ENCODE measurements around the gene DPPA5. TPM values are rescaled to one million over a fixed set of nuclear protein-coding genes. Genes with fewer than 3 reads are reported as not detected.
"Not testable (repeated sequence)": the region's sequence is repeated elsewhere in the genome, so short reads cannot be mapped to it uniquely, and the experiment has no call there.

DPPA5 gene
- total and polyA plus RNA-seq, 7 donors, result not detected

DNA sequence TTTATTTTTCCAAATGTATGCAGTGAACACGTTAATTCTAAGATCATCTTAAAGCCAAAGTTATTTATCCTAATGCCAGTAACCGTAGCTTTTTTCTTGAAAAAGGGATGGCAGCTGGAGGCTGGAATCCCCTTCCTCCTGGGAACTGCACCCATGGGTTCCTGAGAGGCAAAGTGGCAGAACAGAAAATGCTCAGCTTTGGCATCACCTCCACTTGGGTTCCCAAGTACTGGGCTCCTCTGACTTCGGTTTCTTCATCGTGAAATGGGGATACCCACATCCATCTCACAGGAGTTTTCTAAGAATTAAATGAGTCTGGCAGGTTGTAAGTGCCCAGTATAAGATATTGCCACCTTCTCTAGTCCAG lies 34.3 kb upstream of the DPPA5 start:
- Histone ChIP-seq H3K27ac (no peak overlapping the region), H3K27me3 (ENCODE audit: insufficient read depth in 3 of 3, low read length in 2 of 3) (no peaks in the 10 kb centered on the region), H3K9me3 (no peaks in the 10 kb centered on the region), H3K4me1 (peaks cover 3% of the 10 kb centered on the region), H3K36me3 (ENCODE audit: insufficient read depth in 1 of 2, low read depth in 1 of 2) (no peaks in the 10 kb centered on the region), H3K4me3 (peak overlapping the region; percentile 65)
- no peak for DNase-seq
- no peak for ATAC-seq
- 23 to 33% (median 28%) methylated on average over 4 of the region's 4 CpGs for WGBS, 3 donors
- TF ChIP-seq, protein P1, sequence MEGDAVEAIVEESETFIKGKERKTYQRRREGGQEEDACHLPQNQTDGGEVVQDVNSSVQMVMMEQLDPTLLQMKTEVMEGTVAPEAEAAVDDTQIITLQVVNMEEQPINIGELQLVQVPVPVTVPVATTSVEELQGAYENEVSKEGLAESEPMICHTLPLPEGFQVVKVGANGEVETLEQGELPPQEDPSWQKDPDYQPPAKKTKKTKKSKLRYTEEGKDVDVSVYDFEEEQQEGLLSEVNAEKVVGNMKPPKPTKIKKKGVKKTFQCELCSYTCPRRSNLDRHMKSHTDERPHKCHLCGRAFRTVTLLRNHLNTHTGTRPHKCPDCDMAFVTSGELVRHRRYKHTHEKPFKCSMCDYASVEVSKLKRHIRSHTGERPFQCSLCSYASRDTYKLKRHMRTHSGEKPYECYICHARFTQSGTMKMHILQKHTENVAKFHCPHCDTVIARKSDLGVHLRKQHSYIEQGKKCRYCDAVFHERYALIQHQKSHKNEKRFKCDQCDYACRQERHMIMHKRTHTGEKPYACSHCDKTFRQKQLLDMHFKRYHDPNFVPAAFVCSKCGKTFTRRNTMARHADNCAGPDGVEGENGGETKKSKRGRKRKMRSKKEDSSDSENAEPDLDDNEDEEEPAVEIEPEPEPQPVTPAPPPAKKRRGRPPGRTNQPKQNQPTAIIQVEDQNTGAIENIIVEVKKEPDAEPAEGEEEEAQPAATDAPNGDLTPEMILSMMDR (IDR thresholded peaks at IDR 0.05), result no peak
- intact Hi-C loops (cut with DNase I), result no loop called here

DNA sequence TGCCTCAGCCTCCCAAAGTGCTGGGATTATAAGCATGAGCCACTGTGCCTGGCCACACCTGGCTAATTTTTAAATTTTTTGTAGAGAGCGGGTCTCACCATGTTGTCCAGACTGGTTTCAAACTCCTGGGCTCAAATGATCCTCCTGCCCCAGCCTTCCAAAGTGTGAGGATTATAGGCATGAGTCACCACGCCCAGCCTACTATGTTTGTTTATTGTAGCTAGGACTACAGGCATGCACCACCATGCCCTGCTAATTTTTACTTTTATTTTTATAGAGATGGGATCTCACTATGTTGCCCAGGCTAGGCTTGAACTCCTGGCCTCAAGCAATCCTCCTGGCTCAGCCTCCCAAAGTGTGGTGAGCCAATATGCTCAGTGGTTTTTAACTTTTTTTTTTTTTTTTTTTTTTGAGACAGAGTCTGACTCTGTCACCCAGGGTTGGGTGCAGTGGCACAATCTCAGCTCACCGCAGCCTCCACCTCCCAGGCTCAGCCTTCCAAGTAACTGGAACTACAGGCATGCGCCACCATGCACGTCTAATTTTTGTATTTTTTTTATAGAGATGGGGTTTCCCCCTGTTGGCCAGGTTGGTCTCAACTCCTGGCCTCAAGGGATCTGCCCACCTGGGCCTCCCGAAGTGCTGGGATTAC lies 28.5 kb upstream of the DPPA5 start:
- TF ChIP-seq, protein P1 (IDR thresholded peaks at IDR 0.05), result no peak
- intact Hi-C loops (cut with DNase I), result no loop called here
- Histone ChIP-seq H3K4me1 (no peaks in the 10 kb centered on the region), H3K36me3 (ENCODE audit: insufficient read depth in 1 of 2, low read depth in 1 of 2) (no peaks in the 10 kb centered on the region), H3K4me3 (no peak overlapping the region), H3K27ac (no peak overlapping the region), H3K27me3 (ENCODE audit: insufficient read depth in 3 of 3, low read length in 2 of 3) (no peaks in the 10 kb centered on the region), H3K9me3 (no peaks in the 10 kb centered on the region)
- DNase-seq (no peak), ATAC-seq (no peak)
- WGBS, 3 donors, result 82 to 85% (median 84%) methylated on average over 6 of the region's 6 CpGs

DNA sequence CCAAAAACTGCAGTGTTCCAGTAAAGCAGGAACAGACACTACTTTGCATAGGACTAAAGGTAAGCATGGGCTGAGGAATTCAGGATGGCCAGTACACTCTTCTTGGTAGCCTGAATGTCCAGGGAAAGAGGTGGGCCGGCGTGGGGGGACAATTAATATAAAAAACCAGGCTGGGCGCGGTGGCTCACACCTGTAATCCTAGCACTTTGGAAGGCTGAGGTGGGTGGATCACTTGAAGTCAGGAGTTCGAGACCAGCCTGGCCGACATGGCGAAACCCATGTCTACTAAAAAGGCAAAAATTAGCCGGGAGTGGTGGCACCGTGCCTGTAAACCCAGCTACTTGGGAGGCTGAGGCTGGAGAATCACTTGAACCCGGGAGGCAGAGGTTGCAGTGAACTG lies 27.5 kb upstream of the DPPA5 start:
- WGBS, 3 donors, result 88 to 93% (median 91%) methylated on average over 10 of the region's 10 CpGs
- not testable (repeated sequence) for ATAC-seq

DNA sequence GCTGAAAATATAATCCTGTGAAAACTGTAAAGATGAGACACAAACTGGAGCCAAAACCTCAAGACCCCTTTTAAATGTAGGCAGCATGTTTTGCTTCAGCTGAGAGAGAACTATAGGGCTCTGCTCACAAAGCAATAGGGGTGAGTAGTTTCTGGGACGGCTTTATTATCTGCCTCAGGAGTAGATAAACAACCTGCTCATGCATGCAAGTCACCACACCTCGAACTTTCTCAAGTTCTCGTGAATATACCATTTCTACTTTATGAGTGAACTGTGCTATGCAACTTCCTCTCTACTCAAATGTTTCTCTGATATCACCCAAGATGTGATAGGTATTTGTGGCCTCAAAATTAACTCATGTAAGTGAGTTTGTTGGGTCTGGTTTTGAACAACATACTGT lies 23.1 kb upstream of the DPPA5 start:
- 64 to 75% (median 74%) methylated on average over 3 of the region's 3 CpGs for WGBS, 3 donors
- Histone ChIP-seq H3K4me1 (no peaks in the 10 kb centered on the region), H3K36me3 (ENCODE audit: insufficient read depth in 1 of 2, low read depth in 1 of 2) (no peaks in the 10 kb centered on the region), H3K27me3 (ENCODE audit: insufficient read depth in 3 of 3, low read length in 2 of 3) (no peaks in the 10 kb centered on the region), H3K27ac (no peak overlapping the region), H3K4me3 (no peak overlapping the region), H3K9me3 (no peaks in the 10 kb centered on the region)
- no peak for ATAC-seq
- intact Hi-C loops (cut with DNase I), result no loop called here
- TF ChIP-seq, protein P1 (IDR thresholded peaks at IDR 0.05), result no peak
- DNase-seq, result no peak

More for the DNA sequence above, 27.5 kb upstream of the DPPA5 start:
- H3K27ac ChIP-seq; H3K4me3 ChIP-seq; H3K4me1 ChIP-seq; H3K36me3 ChIP-seq (ENCODE audit: insufficient read depth in 1 of 2, low read depth in 1 of 2); H3K9me3 ChIP-seq; H3K27me3 ChIP-seq (ENCODE audit: insufficient read depth in 3 of 3, low read length in 2 of 3); intact Hi-C loops (cut with DNase I); DNase-seq: not testable (repeated sequence)

DNA sequence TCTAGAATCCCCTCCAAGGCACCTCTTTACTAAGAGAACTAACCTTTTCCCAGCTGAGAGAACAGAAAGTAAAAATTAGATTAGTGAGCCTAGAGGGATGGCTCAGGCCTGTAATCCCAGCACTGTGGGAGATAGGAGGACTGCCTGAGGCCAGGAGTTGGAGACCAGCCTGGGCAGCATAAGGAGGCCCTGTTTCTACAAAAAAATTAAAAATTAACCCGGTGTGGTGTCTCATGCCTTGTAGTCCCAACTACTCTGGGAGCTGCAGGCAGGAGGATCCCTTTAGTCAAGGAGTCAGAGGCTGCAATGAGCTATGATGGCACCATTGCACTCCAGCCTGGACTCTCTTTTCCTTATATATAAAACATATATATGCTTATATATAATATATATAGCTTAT lies 21.1 kb upstream of the DPPA5 start:
- intact Hi-C loops (cut with DNase I), result no loop called here
- WGBS, 3 donors, result 63 to 68% (median 67%) methylated on average over 1 of the region's 1 CpG

More for the DNA sequence above, 21.1 kb upstream of the DPPA5 start:
- H3K27ac ChIP-seq, result no peak overlapping the region
- DNase-seq, result no peak
- H3K4me3 ChIP-seq, result no peak overlapping the region
- TF ChIP-seq, protein P1 (IDR thresholded peaks at IDR 0.05), result no peak
- no peaks in the 10 kb centered on the region for H3K9me3 ChIP-seq
- H3K36me3 ChIP-seq (ENCODE audit: insufficient read depth in 1 of 2, low read depth in 1 of 2), result no peaks in the 10 kb centered on the region
- no peaks in the 10 kb centered on the region for H3K27me3 ChIP-seq (ENCODE audit: insufficient read depth in 3 of 3, low read length in 2 of 3)
- H3K4me1 ChIP-seq, result no peaks in the 10 kb centered on the region
- ATAC-seq, result no peak
